NCI-H226 (cell line): ENCODE data around the gene ZSCAN32.

Source experiments
- DNase-seq: peaks from one replicate; pipeline ENCODE4 v3.0.0-alpha.2; 2015

ZSCAN32 gene

GRCh38 chr16:3356118-3356517 is 44.7 kb downstream of the ZSCAN32 start:
- DNase-seq: no peak

- DNase-seq: no peak
Measured at GRCh38 chr16:3355589-3355988, 45.2 kb downstream of the ZSCAN32 start, which contains the start of gene OR2C1. OR2C1 (plus strand) TSS chr16:3355889; CDS start chr16:3355941, 52 bp downstream.

GRCh38 chr16:3349175-3349574 is 51.6 kb downstream of the ZSCAN32 start:
- DNase-seq: no peak

- DNase-seq: no peak
Measured at GRCh38 chr16:3348547-3349167, 52.1 kb downstream of the ZSCAN32 start.

- DNase-seq: no peak
Measured at GRCh38 chr16:3347586-3347985, 53.2 kb downstream of the ZSCAN32 start.

GRCh38 chr16:3346041-3346440 is 54.8 kb downstream of the ZSCAN32 start:
- no peak for DNase-seq
